HG03103 (cell line): ENCODE measurements around the gene CDC25C.

Experiments used
- ATAC-seq: cut with Tn5 transposase; IDR thresholded peaks from one replicate; pipeline ENCODE4 v1.9.1; 2021; ENCODE audit warnings: low read depth; ENCODE audit not compliant: unreplicated experiment

The CDC25C gene

DNA sequence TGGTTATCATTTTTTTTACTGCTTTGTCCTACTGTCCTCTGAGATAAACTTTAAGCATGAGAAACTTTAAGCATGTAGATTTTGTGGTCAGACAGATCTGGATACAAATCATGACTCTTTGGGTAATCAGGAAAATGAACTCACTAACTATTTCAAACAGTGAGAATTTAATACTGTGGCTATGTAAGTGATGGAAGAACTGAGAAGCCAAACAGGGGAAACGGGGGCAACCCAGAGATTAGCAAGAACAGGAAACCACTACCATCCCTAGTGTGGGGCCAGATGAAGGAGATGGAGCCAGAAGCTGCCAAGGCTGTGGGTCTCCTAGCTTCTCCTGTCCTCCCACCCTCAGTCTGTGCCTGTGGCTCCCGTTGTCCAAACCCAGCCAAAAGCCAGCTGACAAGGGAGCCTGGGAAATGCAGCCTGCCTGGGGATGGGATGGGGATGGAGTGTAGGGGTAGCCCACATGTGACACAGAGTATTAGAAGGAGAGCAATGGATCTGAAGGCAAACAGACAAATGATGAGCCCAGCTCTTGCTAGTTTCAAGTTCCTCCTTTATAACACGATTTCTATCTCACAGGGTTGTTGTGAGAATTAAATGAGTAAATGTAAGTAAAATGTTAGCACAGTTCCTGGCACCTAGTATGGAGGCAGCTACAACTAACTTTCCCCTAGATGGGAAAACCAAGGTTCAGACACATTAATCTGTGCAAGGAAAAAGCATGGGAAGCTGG is 90.8 kb downstream of the CDC25C start:
- no peak for ATAC-seq

DNA sequence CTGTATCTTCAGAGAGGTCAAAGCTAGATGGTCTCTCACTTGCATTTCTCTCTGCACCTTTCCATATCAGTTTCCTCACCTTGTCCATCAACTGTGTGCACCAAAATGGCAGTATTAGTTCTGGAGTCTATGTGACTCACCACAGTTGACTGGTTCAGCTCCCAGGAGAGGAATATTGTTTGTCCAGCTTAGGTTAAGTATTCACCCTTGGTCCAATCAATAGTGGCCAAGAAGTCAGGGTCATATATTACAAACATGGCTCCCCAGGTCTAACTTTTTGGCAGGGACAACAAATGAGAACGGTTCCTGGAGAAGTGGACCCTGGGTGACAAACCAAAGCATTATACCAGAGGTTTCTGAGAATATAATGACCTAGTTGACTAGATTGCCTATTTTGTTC is 93.6 kb downstream of the CDC25C start:
- ATAC-seq: no peak
